OCI-LY1 (cell line): Measurements from ENCODE around the gene ME1.

ENCODE experiments used
- CTCF ChIP-seq: fragments of 200-600 bp; sonication (generic), shearing (Covaris generic); IDR thresholded peaks from 2 replicates; pipeline ENCODE4 v1.5.1; 2017; ENCODE audit warnings: mild to moderate bottlenecking, antibody characterized with exemption, low read length, moderate library complexity, mixed read lengths
- EZH2 ChIP-seq: fragments of 200-600 bp; sonication (generic), shearing (Covaris generic); IDR thresholded peaks from 2 replicates; pipeline ENCODE4 v1.8.0; 2017; ENCODE audit warnings: borderline replicate concordance, mixed run types, mild to moderate bottlenecking, antibody characterized with exemption, low read length, moderate library complexity, mixed read lengths

- TF ChIP-seq CTCF (no peak), EZH2 (no peak)
Observed at GRCh38 chr6:83169106-83169505, 261.7 kb downstream of the ME1 start.
